Mucosa of stomach (tissue), 1 donor: ENCODE data around the gene CALML4.

Experiments
- H3K27me3 ChIP-seq: one replicate; pipeline ENCODE4 v1.7.0; 2013; ENCODE audit warnings: mild to moderate bottlenecking, low read length; ENCODE audit not compliant: control insufficient read depth, insufficient read depth
- H3K36me3 ChIP-seq: one replicate; pipeline ENCODE4 v1.7.0; 2013; ENCODE audit warnings: low read length; ENCODE audit not compliant: control insufficient read depth, insufficient read depth
- H3K4me1 ChIP-seq: one replicate; pipeline ENCODE4 v1.7.0; 2013; ENCODE audit warnings: mild to moderate bottlenecking, low read length; ENCODE audit not compliant: control insufficient read depth, insufficient read depth
- H3K4me3 ChIP-seq: one replicate; pipeline ENCODE4 v1.7.0; 2013; ENCODE audit warnings: low read length
- H3K9ac ChIP-seq: one replicate; pipeline ENCODE4 v1.7.0; 2013; ENCODE audit warnings: mild to moderate bottlenecking, low read length, moderate library complexity
- H3K9me3 ChIP-seq: one replicate; pipeline ENCODE4 v1.7.0; 2013; ENCODE audit warnings: mild to moderate bottlenecking, low read length, moderate library complexity; ENCODE audit not compliant: control insufficient read depth
- donor health status: Pancreatic carcinoma.

Gene CALML4

GRCh38 chr15:68210821-68211655 is 5.9 kb upstream of the CALML4 start:
- H3K36me3 ChIP-seq = no peaks in the 10 kb centered on the region
- no peak overlapping the region for H3K9ac ChIP-seq
- H3K4me3 ChIP-seq = no peak overlapping the region
- no peaks in the 10 kb centered on the region for H3K9me3 ChIP-seq
- no peaks in the 10 kb centered on the region for H3K27me3 ChIP-seq
- peaks cover 14% of the 10 kb centered on the region for H3K4me1 ChIP-seq

GRCh38 chr15:68210409-68210756 is 5.3 kb upstream of the CALML4 start:
- no peak overlapping the region for H3K4me3 ChIP-seq

DNA sequence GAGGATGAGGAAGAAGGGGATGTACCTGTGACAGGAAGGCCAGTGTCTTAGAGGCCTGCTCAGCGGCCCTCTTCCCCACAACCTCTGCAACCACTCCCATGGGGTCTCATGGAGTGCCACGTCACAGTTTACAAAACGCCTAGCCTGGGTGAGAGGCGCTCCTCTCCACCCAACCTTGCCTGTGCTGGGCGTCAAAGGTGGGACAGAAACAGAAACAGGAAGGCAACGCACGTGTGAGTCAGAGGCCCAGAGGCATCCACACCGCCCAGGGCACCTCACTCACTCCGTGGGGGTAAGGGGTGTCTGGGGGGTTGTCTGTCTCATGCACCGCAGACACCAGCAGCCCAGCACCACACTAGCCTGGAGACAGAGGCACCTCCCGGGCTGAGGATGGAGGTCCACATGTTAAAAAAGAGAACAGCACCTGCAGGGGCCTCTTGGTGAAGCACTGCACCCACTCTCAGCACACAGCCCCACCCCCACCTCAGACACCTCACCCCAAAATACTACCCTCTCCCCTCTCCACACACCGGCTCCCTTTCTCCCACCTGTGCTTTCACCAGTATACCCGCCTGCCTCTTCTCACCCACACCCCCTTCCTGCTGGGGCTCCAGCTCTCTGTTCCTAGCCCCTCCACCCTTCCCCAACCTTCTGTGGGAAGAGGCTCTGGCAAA is 4.7 kb upstream of the CALML4 start:
- no peak overlapping the region for H3K4me3 ChIP-seq
- H3K4me1 ChIP-seq = peaks cover 23% of the 10 kb centered on the region
- no peaks in the 10 kb centered on the region for H3K9me3 ChIP-seq
- no peaks in the 10 kb centered on the region for H3K36me3 ChIP-seq
- H3K9ac ChIP-seq = no peak overlapping the region
- H3K27me3 ChIP-seq = no peaks in the 10 kb centered on the region

More at GRCh38 chr15:68210409-68210756, 5.3 kb upstream of the CALML4 start:
- Histone ChIP-seq H3K9me3 (no peaks in the 10 kb centered on the region), H3K9ac (no peak overlapping the region), H3K4me1 (peaks cover 20% of the 10 kb centered on the region), H3K36me3 (no peaks in the 10 kb centered on the region), H3K27me3 (no peaks in the 10 kb centered on the region)

- H3K4me3 ChIP-seq = no peak overlapping the region
- H3K4me1 ChIP-seq = peaks cover 26% of the 10 kb centered on the region
- no peaks in the 10 kb centered on the region for H3K27me3 ChIP-seq
- no peak overlapping the region for H3K9ac ChIP-seq
- H3K36me3 ChIP-seq = no peaks in the 10 kb centered on the region
- H3K9me3 ChIP-seq = no peaks in the 10 kb centered on the region
These were observed 4.1 kb upstream of the CALML4 start for GRCh38 chr15:68209272-68209671.

- Histone ChIP-seq H3K9ac (no peak overlapping the region), H3K36me3 (no peaks in the 10 kb centered on the region), H3K4me3 (no peak overlapping the region), H3K4me1 (peaks cover 31% of the 10 kb centered on the region), H3K27me3 (no peaks in the 10 kb centered on the region), H3K9me3 (no peaks in the 10 kb centered on the region)
These were observed 3.6 kb upstream of the CALML4 start for GRCh38 chr15:68208636-68209240.

GRCh38 chr15:68208136-68208535 is 3.0 kb upstream of the CALML4 start:
- H3K4me1 ChIP-seq = peaks cover 37% of the 10 kb centered on the region
- no peaks in the 10 kb centered on the region for H3K36me3 ChIP-seq
- H3K4me3 ChIP-seq = no peak overlapping the region
- H3K27me3 ChIP-seq = no peaks in the 10 kb centered on the region
- H3K9ac ChIP-seq = no peak overlapping the region
- no peaks in the 10 kb centered on the region for H3K9me3 ChIP-seq

DNA sequence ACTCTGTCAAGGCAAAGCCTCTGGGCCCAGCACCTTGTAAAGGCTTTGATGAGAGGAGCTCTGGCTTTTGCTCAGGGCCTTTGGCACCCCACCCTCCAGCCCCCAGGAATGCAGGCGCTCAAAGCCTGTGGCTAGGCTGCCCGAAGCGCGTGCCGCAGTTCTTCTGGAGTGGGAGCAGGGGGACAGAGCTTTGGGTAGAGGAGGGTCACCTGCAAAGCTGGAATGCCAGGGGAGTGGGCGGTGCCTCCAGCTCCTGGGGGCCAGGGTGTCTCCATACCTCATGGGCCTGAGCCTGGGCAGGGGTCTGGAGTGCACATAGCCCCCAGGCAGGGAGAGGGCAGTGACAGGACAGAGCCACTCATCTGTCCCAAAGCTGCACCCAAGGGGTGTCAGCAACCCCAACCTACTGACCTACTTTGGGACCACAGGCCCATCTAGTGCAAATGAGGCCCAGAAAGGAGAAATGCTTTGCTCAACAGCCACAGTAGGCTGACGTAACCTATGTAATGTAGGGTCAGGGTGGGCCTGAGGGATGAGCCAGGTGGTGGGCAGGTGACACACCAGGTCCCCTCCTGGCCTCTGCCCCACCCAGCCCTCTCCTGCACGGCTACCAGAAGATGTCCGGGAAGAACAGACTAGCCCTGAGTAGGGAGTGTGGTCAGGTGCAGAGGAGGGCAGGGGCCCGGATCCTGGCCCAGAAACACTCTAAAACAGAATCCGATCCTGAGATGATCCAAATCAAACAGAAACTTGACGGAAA is 2.2 kb upstream of the CALML4 start:
- no peak overlapping the region for H3K4me3 ChIP-seq
- no peaks in the 10 kb centered on the region for H3K36me3 ChIP-seq
- no peaks in the 10 kb centered on the region for H3K27me3 ChIP-seq
- peaks cover 37% of the 10 kb centered on the region for H3K4me1 ChIP-seq
- H3K9me3 ChIP-seq = no peaks in the 10 kb centered on the region
- H3K9ac ChIP-seq = no peak overlapping the region

GRCh38 chr15:68206711-68207151 is 1.6 kb upstream of the CALML4 start:
- H3K4me1 ChIP-seq = peaks cover 43% of the 10 kb centered on the region
- no peaks in the 10 kb centered on the region for H3K36me3 ChIP-seq

GRCh38 chr15:68205954-68206539 is 915 bp upstream of the CALML4 start:
- H3K9me3 ChIP-seq = no peaks in the 10 kb centered on the region
- no peaks in the 10 kb centered on the region for H3K27me3 ChIP-seq
- peak overlapping the region; percentile 46 for H3K4me3 ChIP-seq
- peaks cover 48% of the 10 kb centered on the region for H3K4me1 ChIP-seq
- no peaks in the 10 kb centered on the region for H3K36me3 ChIP-seq
- H3K9ac ChIP-seq = peak overlapping the region; percentile 55

More at GRCh38 chr15:68206711-68207151, 1.6 kb upstream of the CALML4 start:
- Histone ChIP-seq H3K9me3 (no peaks in the 10 kb centered on the region), H3K9ac (peak overlapping the region; percentile 55), H3K27me3 (no peaks in the 10 kb centered on the region), H3K4me3 (no peak overlapping the region)

- Histone ChIP-seq H3K9me3 (no peaks in the 10 kb centered on the region), H3K27me3 (no peaks in the 10 kb centered on the region), H3K4me1 (peaks cover 48% of the 10 kb centered on the region), H3K36me3 (no peaks in the 10 kb centered on the region), H3K9ac (peak overlapping the region; percentile 55), H3K4me3 (peak overlapping the region; percentile 46)
These were observed 419 bp upstream of the CALML4 start for GRCh38 chr15:68205558-68205944.

DNA sequence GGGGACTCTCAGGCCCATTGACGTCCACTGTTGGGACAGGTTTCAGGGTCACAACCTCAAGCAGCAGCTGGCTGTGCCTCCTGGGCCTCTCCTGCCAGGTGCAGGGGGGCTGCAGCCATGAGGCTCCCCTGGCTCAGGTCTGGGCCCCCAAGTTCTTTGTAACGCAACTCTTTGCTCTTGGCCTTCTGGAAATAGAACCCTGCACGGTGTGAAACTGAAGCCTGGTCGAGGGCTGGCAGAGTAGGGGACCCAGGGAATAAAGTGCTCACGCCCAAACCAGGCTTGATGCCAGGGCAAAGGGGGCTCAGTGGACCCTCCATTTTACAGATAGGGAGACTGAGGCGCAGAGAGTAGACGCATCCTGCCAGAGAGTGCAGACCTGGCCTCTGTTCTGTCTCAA is 771 bp downstream of the CALML4 start:
- Histone ChIP-seq H3K4me1 (peaks cover 50% of the 10 kb centered on the region), H3K9ac (peak overlapping the region; percentile 55), H3K9me3 (no peaks in the 10 kb centered on the region), H3K4me3 (peak overlapping the region; percentile 48), H3K36me3 (no peaks in the 10 kb centered on the region), H3K27me3 (no peaks in the 10 kb centered on the region)
